HCT116 (cell line): ENCODE measurements around the gene KCNIP4. TPM values are rescaled to one million over a fixed set of nuclear protein-coding genes. Genes with fewer than 3 reads are reported as not detected.

Source experiments
- ATAC-seq: fragments of 200-7000 bp; cut with Tn5 transposase; 2 replicates; pipeline ENCODE4 v1.9.1; 2020; ENCODE audit warnings: mild to moderate bottlenecking, moderate library complexity
- BruUV-seq: library from RNA; stranded (reverse); fragments of 400-500 nt; replicated peaks from 2 replicates; lab custom pipeline; 2021; lab: Mats Ljungman, UMichigan
- CTCF ChIA-PET: fragments of 300-600 bp; sonication (Branson Sonifier 250); formaldehyde crosslinking; loops from one replicate; lab custom pipeline; 2021; ENCODE audit warnings: antibody characterized with exemption; lab: Charles Lee
- POLR2A ChIA-PET: fragments of 300-600, 350-600 bp; sonication (Branson Sonifier 250); formaldehyde crosslinking; loops from one replicate; lab custom pipeline; 2021; ENCODE audit warnings: antibody characterized with exemption; lab: Charles Lee
- RAD21 ChIA-PET, 2 experiments: fragments of 300-600 bp; sonication (Branson Sonifier 250); formaldehyde crosslinking; loops; one replicate each; lab custom pipeline; 2023; ENCODE audit warnings: low total read pairs in 2 of 2; ENCODE audit not compliant: uncharacterized antibody in 2 of 2, unreplicated experiment in 2 of 2, low non-redundant PET in 1 of 2; lab: Charles Lee
- DNase-seq: peaks from one replicate; pipeline ENCODE4 v3.0.0-alpha.2; 2010; ENCODE audit warnings: low read depth, low spot score
- H2AFZ ChIP-seq: fragments of 200-600 bp; shearing (Covaris generic), sonication (generic); 2 replicates; pipeline ENCODE4 v1.6.1; 2017; ENCODE audit warnings: low read depth, mixed run types, mixed read lengths, antibody characterized with exemption, low read length; ENCODE audit not compliant: poor library complexity, severe bottlenecking
- H3K27ac ChIP-seq: 2 replicates; pipeline ENCODE4 v1.5.1; 2012; ENCODE audit warnings: low read depth, low read length
- H3K27me3 ChIP-seq: fragments of 200-600 bp; sonication (generic); 2 replicates; pipeline ENCODE4 v1.6.1; 2016; ENCODE audit warnings: mixed run types, low read length, mixed read lengths; ENCODE audit not compliant: insufficient read depth
- H3K36me3 ChIP-seq, 2 experiments: fragments of 200-500 bp in 1 of 2; fragments of 200-600 bp in 1 of 2; sonication (Bioruptor generic) in 1 of 2; sonication (generic) in 1 of 2; 2 replicates each; pipeline versions ENCODE4 v1.5.1 to v1.6.1; 2014 to 2016; ENCODE audit warnings: low read length in 2 of 2, inconsistent platforms in 1 of 2, mixed read lengths in 1 of 2, mixed run types in 1 of 2; ENCODE audit not compliant: insufficient read depth in 2 of 2, control insufficient read depth in 1 of 2
- H3K4me1 ChIP-seq, 2 experiments: fragments of 200-600 bp in 1 of 2; sonication (generic) in 1 of 2; 2 replicates each; pipeline versions ENCODE4 v1.5.1 to v1.6.1; 2012 to 2017; ENCODE audit warnings: low read length in 2 of 2, inconsistent platforms in 1 of 2, mild to moderate bottlenecking in 1 of 2, mixed read lengths in 1 of 2, mixed run types in 1 of 2, moderate library complexity in 1 of 2; ENCODE audit not compliant: insufficient read depth in 2 of 2, control insufficient read depth in 1 of 2
- H3K4me2 ChIP-seq: fragments of 200-600 bp; sonication (generic); 2 replicates; pipeline ENCODE4 v1.6.1; 2017; ENCODE audit warnings: mixed run types, low read length, mixed read lengths
- H3K4me3 ChIP-seq, 2 experiments: fragments of 200-600 bp in 1 of 2; sonication (generic) in 1 of 2; replicated peaks in 1 of 2; 2 replicates each; pipeline ENCODE4 v1.5.1; 2011 to 2016; ENCODE audit warnings: low read length in 2 of 2, control low read depth in 1 of 2, low read depth in 1 of 2, mild to moderate bottlenecking in 1 of 2, mixed read lengths in 1 of 2, mixed run types in 1 of 2
- H3K79me2 ChIP-seq: fragments of 200-600 bp; sonication (generic); 2 replicates; pipeline ENCODE4 v1.6.1; 2017; ENCODE audit warnings: mild to moderate bottlenecking, mixed run types, low read length, moderate library complexity, mixed read lengths; ENCODE audit not compliant: insufficient read depth
- H3K9ac ChIP-seq: fragments of 200-600 bp; sonication (generic); 2 replicates; pipeline ENCODE4 v1.6.1; 2016; ENCODE audit warnings: low read length, mixed read lengths
- H3K9me2 ChIP-seq: fragments of 200-600 bp; sonication (generic), shearing (Covaris generic); 2 replicates; pipeline ENCODE4 v1.6.1; 2017; ENCODE audit warnings: mixed run types, mild to moderate bottlenecking, moderate library complexity; ENCODE audit not compliant: insufficient read depth
- H3K9me3 ChIP-seq, 2 experiments: fragments of 200-500 bp in 1 of 2; fragments of 200-600 bp in 1 of 2; sonication (Bioruptor generic) in 1 of 2; sonication (generic) in 1 of 2; 2 replicates each; pipeline ENCODE4 v1.6.1; 2014 to 2017; ENCODE audit warnings: low read length in 2 of 2, mixed read lengths in 2 of 2, inconsistent platforms in 1 of 2, low read depth in 1 of 2, mild to moderate bottlenecking in 1 of 2, mixed run types in 1 of 2, moderate library complexity in 1 of 2; ENCODE audit not compliant: control insufficient read depth in 1 of 2, insufficient read depth in 1 of 2
- H4K20me1 ChIP-seq: fragments of 200-600 bp; sonication (generic), shearing (Covaris generic); 2 replicates; pipeline ENCODE4 v1.6.1; 2017; ENCODE audit warnings: mixed run types, mild to moderate bottlenecking, moderate library complexity; ENCODE audit not compliant: insufficient read depth
- ATF3 ChIP-seq: IDR thresholded peaks from 2 replicates; pipeline ENCODE4 v1.6.1; 2012
- CBX3 ChIP-seq: IDR thresholded peaks from 2 replicates; pipeline ENCODE4 v1.6.1; 2012; ENCODE audit warnings: low read depth
- CEBPB ChIP-seq: IDR thresholded peaks from 2 replicates; pipeline ENCODE4 v1.6.1; 2012; ENCODE audit warnings: low read depth
- ELF1 ChIP-seq: IDR thresholded peaks from 2 replicates; pipeline ENCODE4 v1.6.1; 2012; ENCODE audit warnings: low read depth, borderline replicate concordance
- EZH2 ChIP-seq: fragments of 200-600 bp; sonication (generic); IDR thresholded peaks from 2 replicates; pipeline ENCODE4 v1.6.1; 2017; ENCODE audit warnings: antibody characterized with exemption, mixed run types
- EZH2phosphoT487 ChIP-seq: fragments of 200-600 bp; IDR thresholded peaks from 2 replicates; pipeline ENCODE4 v1.6.1; 2018; ENCODE audit warnings: antibody characterized with exemption, borderline replicate concordance
- FOSL1 ChIP-seq: IDR thresholded peaks from 2 replicates; pipeline ENCODE4 v1.6.1; 2012; ENCODE audit warnings: low read depth
- JUND ChIP-seq: IDR thresholded peaks from 2 replicates; pipeline ENCODE4 v1.6.1; 2012
- POLR2A ChIP-seq: IDR thresholded peaks from 2 replicates; pipeline ENCODE4 v1.7.0; 2011; ENCODE audit warnings: borderline replicate concordance; ENCODE audit not compliant: insufficient read depth, insufficient read length; ENCODE audit errors: extremely low read depth
- POLR2AphosphoS5 ChIP-seq: IDR thresholded peaks from 2 replicates; pipeline ENCODE4 v1.6.1; 2011; ENCODE audit warnings: mild to moderate bottlenecking, low read depth, low read length, moderate library complexity
- SIN3A ChIP-seq: IDR thresholded peaks from 2 replicates; pipeline ENCODE4 v1.6.1; 2012; ENCODE audit warnings: low read depth
- SP1 ChIP-seq: IDR thresholded peaks from 2 replicates; pipeline ENCODE4 v1.6.1; 2012; ENCODE audit warnings: low read depth
- SRF ChIP-seq: IDR thresholded peaks from 2 replicates; pipeline ENCODE4 v1.6.1; 2012; ENCODE audit warnings: low read depth
- TCF7L2 ChIP-seq: IDR thresholded peaks from 2 replicates; pipeline ENCODE4 v1.7.0; 2011; ENCODE audit warnings: borderline replicate concordance, inconsistent platforms; ENCODE audit not compliant: insufficient read depth, insufficient read length; ENCODE audit errors: extremely low read depth
- YY1 ChIP-seq: IDR thresholded peaks from 2 replicates; pipeline ENCODE4 v1.6.1; 2011; ENCODE audit warnings: low read length, low read depth, moderate library complexity, mild to moderate bottlenecking; ENCODE audit not compliant: insufficient replicate concordance; ENCODE audit errors: extremely low read depth
- ZBTB33 ChIP-seq: IDR thresholded peaks from 2 replicates; pipeline ENCODE4 v1.6.1; 2011; ENCODE audit warnings: mild to moderate bottlenecking, low read length, moderate library complexity; ENCODE audit not compliant: insufficient replicate concordance; ENCODE audit errors: extremely low read depth
- ZFX ChIP-seq: fragments of 450-650 bp; IDR thresholded peaks from 2 replicates; pipeline ENCODE4 v1.6.1; 2017
- ZNF274 ChIP-seq: fragments of 200-500 bp; sonication (Bioruptor generic); IDR thresholded peaks from 2 replicates; pipeline ENCODE4 v1.6.1; 2014; ENCODE audit warnings: mild to moderate bottlenecking, low read depth, low read length, inconsistent platforms
- intact Hi-C: fragments of 100-400 bp; cut with micrococcal nuclease; formaldehyde crosslinking; loops from 2 replicates; pipeline ENCODE4 v1.10.0; 2022
- total RNA-seq: library from RNA; stranded (reverse); gene quantifications from one replicate; pipeline ENCODE4 v1.2.1, GENCODE V29; 2021; ENCODE audit not compliant: unreplicated experiment
- TF ChIP-seq, protein P1 (sequence below): IDR thresholded peaks from 2 replicates; pipeline ENCODE4 v1.6.1; 2012
- TF ChIP-seq, protein P2 (sequence below): IDR thresholded peaks from 2 replicates; pipeline ENCODE4 v1.6.1; 2012; ENCODE audit warnings: low read depth

The KCNIP4 gene
- total RNA-seq, 1 experiment from 2014 or later: not detected

DNA sequence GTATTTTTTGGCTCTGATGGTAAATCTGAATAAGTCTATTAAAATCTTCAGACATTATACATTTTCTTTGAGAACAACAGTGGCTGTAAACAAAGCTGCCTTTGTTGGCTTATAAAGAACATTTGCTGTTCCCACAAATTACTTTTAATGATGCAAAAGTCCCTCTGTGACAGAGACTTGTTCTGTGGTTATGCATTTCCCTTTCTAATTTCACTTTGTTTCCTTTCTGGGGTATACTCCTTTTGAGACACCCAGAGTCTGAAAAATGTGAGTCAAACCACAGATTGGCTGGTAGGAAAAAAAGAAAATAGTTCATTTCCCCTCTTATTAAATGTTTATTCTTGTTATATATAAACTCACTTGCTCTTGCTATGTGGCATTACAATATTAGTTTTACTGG lies 845.9 kb downstream of the KCNIP4 start:
- Histone ChIP-seq H3K9me3 (peaks cover under 1 to 3% of the 10 kb centered on the region in 2 experiments; a peak in 2 of 4 replicates), H3K36me3 (no peaks in the 10 kb centered on the region), H3K4me1 (no peaks in the 10 kb centered on the region), H3K27me3 (no peaks in the 10 kb centered on the region), H3K4me2 (no peak overlapping the region), H2AFZ (no peak overlapping the region), H3K27ac (no peak overlapping the region), H3K4me3 (no peak overlapping the region), H3K9me2 (no peaks in the 10 kb centered on the region), H4K20me1 (no peaks in the 10 kb centered on the region), H3K79me2 (no peaks in the 10 kb centered on the region), H3K9ac (no peak overlapping the region)
- no TSS peak for BruUV-seq
- ATAC-seq (no peak), DNase-seq (no peak)
- TF ChIP-seq TCF7L2: no peak
- TF ChIP-seq JUND: no peak
- TF ChIP-seq, protein P1, sequence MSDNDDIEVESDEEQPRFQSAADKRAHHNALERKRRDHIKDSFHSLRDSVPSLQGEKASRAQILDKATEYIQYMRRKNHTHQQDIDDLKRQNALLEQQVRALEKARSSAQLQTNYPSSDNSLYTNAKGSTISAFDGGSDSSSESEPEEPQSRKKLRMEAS: no peak
- no peak for TF ChIP-seq EZH2
- TF ChIP-seq FOSL1: no peak
- TF ChIP-seq, protein P2, sequence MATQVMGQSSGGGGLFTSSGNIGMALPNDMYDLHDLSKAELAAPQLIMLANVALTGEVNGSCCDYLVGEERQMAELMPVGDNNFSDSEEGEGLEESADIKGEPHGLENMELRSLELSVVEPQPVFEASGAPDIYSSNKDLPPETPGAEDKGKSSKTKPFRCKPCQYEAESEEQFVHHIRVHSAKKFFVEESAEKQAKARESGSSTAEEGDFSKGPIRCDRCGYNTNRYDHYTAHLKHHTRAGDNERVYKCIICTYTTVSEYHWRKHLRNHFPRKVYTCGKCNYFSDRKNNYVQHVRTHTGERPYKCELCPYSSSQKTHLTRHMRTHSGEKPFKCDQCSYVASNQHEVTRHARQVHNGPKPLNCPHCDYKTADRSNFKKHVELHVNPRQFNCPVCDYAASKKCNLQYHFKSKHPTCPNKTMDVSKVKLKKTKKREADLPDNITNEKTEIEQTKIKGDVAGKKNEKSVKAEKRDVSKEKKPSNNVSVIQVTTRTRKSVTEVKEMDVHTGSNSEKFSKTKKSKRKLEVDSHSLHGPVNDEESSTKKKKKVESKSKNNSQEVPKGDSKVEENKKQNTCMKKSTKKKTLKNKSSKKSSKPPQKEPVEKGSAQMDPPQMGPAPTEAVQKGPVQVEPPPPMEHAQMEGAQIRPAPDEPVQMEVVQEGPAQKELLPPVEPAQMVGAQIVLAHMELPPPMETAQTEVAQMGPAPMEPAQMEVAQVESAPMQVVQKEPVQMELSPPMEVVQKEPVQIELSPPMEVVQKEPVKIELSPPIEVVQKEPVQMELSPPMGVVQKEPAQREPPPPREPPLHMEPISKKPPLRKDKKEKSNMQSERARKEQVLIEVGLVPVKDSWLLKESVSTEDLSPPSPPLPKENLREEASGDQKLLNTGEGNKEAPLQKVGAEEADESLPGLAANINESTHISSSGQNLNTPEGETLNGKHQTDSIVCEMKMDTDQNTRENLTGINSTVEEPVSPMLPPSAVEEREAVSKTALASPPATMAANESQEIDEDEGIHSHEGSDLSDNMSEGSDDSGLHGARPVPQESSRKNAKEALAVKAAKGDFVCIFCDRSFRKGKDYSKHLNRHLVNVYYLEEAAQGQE: no peak
- TF ChIP-seq POLR2A: no peak
- no peak for TF ChIP-seq ZBTB33
- TF ChIP-seq ATF3: no peak
- no peak for TF ChIP-seq SP1
- no peak for TF ChIP-seq CBX3
- TF ChIP-seq SRF: no peak
- TF ChIP-seq YY1: no peak
- no peak for TF ChIP-seq EZH2phosphoT487
- TF ChIP-seq ZFX: no peak
- TF ChIP-seq SIN3A: no peak
- no peak for TF ChIP-seq ZNF274
- no peak for TF ChIP-seq POLR2AphosphoS5
- no peak for TF ChIP-seq ELF1
- no peak for TF ChIP-seq CEBPB
- intact Hi-C loops: no loop called here
- RAD21 ChIA-PET: no interaction called here
- CTCF ChIA-PET: no interaction called here
- POLR2A ChIA-PET: no interaction called here
